Endodermal cell (in vitro differentiated cells): ENCODE results near the gene GOLGA6L10. TPM values are rescaled to one million over a fixed set of nuclear protein-coding genes. Genes with fewer than 3 reads are reported as not detected.
"Not testable (repeated sequence)": the region's sequence is repeated elsewhere in the genome, so short reads cannot be mapped to it uniquely, and the experiment has no call there.

Experiments
- DNase-seq: peaks from one replicate; pipeline ENCODE4 v3.0.0-alpha.2; 2017
- H3K27ac ChIP-seq: 2 replicates; pipeline ENCODE4 v1.5.1; 2013; ENCODE audit warnings: mild to moderate bottlenecking, low read depth, low read length, moderate library complexity
- H3K27me3 ChIP-seq: 2 replicates; pipeline ENCODE4 v1.6.1; 2013; ENCODE audit warnings: mild to moderate bottlenecking, low read length, moderate library complexity; ENCODE audit not compliant: insufficient read depth, control insufficient read depth, poor library complexity, severe bottlenecking
- H3K36me3 ChIP-seq: 2 replicates; pipeline ENCODE4 v1.7.0; 2013; ENCODE audit warnings: mild to moderate bottlenecking, low read length, moderate library complexity; ENCODE audit not compliant: control insufficient read depth, insufficient read depth
- H3K4me1 ChIP-seq: one replicate; pipeline ENCODE4 v1.7.0; 2013; ENCODE audit warnings: low read length; ENCODE audit not compliant: control insufficient read depth, insufficient read depth
- H3K4me3 ChIP-seq: 2 replicates; pipeline ENCODE4 v1.5.1; 2013; ENCODE audit warnings: mild to moderate bottlenecking, low read length, moderate library complexity
- H3K9ac ChIP-seq: 2 replicates; pipeline ENCODE4 v1.6.1; 2013; ENCODE audit warnings: mild to moderate bottlenecking, low read length, moderate library complexity; ENCODE audit not compliant: poor library complexity, severe bottlenecking; ENCODE audit errors: extremely low read depth
- H3K9me3 ChIP-seq: 2 replicates; pipeline ENCODE4 v1.6.1; 2013; ENCODE audit warnings: mild to moderate bottlenecking, low read length, moderate library complexity; ENCODE audit not compliant: control insufficient read depth
- H3K27ac Mint-ChIP-seq: 2 replicates; pipeline ENCODE4 v1.8.0; 2020; ENCODE audit warnings: mixed read lengths
- H3K27me3 Mint-ChIP-seq: 2 replicates; pipeline ENCODE4 v1.8.0; 2021; ENCODE audit warnings: mild to moderate bottlenecking, mixed read lengths; ENCODE audit not compliant: insufficient read depth
- H3K36me3 Mint-ChIP-seq: 2 replicates; pipeline ENCODE4 v1.8.0; 2020; ENCODE audit warnings: low read depth, mixed read lengths
- H3K4me1 Mint-ChIP-seq: 2 replicates; pipeline ENCODE4 v1.8.0; 2020; ENCODE audit warnings: mixed read lengths
- H3K4me3 Mint-ChIP-seq: 2 replicates; pipeline ENCODE4 v1.8.0; 2020; ENCODE audit warnings: mild to moderate bottlenecking, moderate library complexity, mixed read lengths
- H3K9me3 Mint-ChIP-seq: 2 replicates; pipeline ENCODE4 v1.8.0; 2020; ENCODE audit warnings: mild to moderate bottlenecking, mixed read lengths
- CTCF ChIP-seq: fragments of 200-600 bp; sonication (generic); conservative IDR thresholded peaks from 2 replicates; pipeline ENCODE4 v1.5.0; 2021; ENCODE audit warnings: antibody characterized with exemption, mild to moderate bottlenecking
- WGBS, 2 experiments: methylation state at CpG; one replicate each; pipeline versions ENCODE4 v1.1.5 to v1.1.7; 2013; ENCODE audit warnings: missing lambda C conversion rate in 2 of 2, mixed read lengths in 1 of 2; ENCODE audit not compliant: insufficient coverage in 1 of 2, insufficient read length in 1 of 2; 5-methylcytosine and 5-hydroxymethylcytosine counted together
- total RNA-seq, 2 donors: library from RNA; stranded (reverse); fragmentation: NEBNext Ultra II Directional in 1 of 2; extraction: Animal tissue kit (Norgen Biotek cat#: 25700) in 1 of 2; gene quantifications; 2 replicates in 1 of 2; 3 replicates in 1 of 2; pipeline ENCODE4 v1.2.1, GENCODE V29; 2021

GOLGA6L10 gene
- total RNA-seq, 2 donors from 2014 or later: 4.1 to 6.5 TPM

- no CpG with 5 or more reads among the region's 13 CpGs for WGBS, 2 experiments
- H3K9ac ChIP-seq, H3K9me3 Mint-ChIP-seq, H3K27ac ChIP-seq, H3K36me3 Mint-ChIP-seq, H3K9me3 ChIP-seq, H3K27ac Mint-ChIP-seq, H3K4me1 Mint-ChIP-seq, H3K27me3 Mint-ChIP-seq, H3K4me3 Mint-ChIP-seq, H3K27me3 ChIP-seq, H3K4me3 ChIP-seq, H3K36me3 ChIP-seq, H3K4me1 ChIP-seq: not testable (repeated sequence)
- peak; percentile 30 for DNase-seq
- TF ChIP-seq CTCF: peak; percentile 25
Measured at GRCh38 chr15:82329039-82329438, 20.2 kb downstream of the GOLGA6L10 start.

GRCh38 chr15:82327372-82327771, 21.9 kb downstream of the GOLGA6L10 start:
- H3K4me3 ChIP-seq, H3K4me1 Mint-ChIP-seq, H3K9ac ChIP-seq, H3K27ac Mint-ChIP-seq, H3K36me3 ChIP-seq, H3K27me3 Mint-ChIP-seq, H3K9me3 Mint-ChIP-seq, H3K4me1 ChIP-seq, H3K27ac ChIP-seq, H3K36me3 Mint-ChIP-seq, H3K27me3 ChIP-seq, H3K9me3 ChIP-seq, H3K4me3 Mint-ChIP-seq, DNase-seq: not testable (repeated sequence)
- WGBS, 2 experiments: 98% methylated on average over 4 of the region's 10 CpGs; no CpG with 5 or more reads in 1 of the 2 experiments

- H3K4me1 Mint-ChIP-seq, H3K9me3 ChIP-seq, H3K9ac ChIP-seq, H3K4me3 ChIP-seq, H3K36me3 Mint-ChIP-seq, H3K27me3 Mint-ChIP-seq, H3K36me3 ChIP-seq, H3K27ac Mint-ChIP-seq, H3K4me1 ChIP-seq, DNase-seq, H3K4me3 Mint-ChIP-seq, H3K9me3 Mint-ChIP-seq, H3K27ac ChIP-seq, H3K27me3 ChIP-seq: not testable (repeated sequence)
- 79 to 85% methylated on average over 6 to 13 of the region's 23 CpGs for WGBS, 2 experiments
Measured at GRCh38 chr15:82326896-82327295, 22.4 kb downstream of the GOLGA6L10 start.

- H3K36me3 Mint-ChIP-seq, H3K27ac Mint-ChIP-seq, H3K4me1 Mint-ChIP-seq, H3K9me3 Mint-ChIP-seq, H3K9ac ChIP-seq, H3K36me3 ChIP-seq, H3K27me3 ChIP-seq, H3K9me3 ChIP-seq, H3K4me3 ChIP-seq, H3K4me1 ChIP-seq, H3K27me3 Mint-ChIP-seq, DNase-seq, H3K27ac ChIP-seq, H3K4me3 Mint-ChIP-seq: not testable (repeated sequence)
- WGBS, 2 experiments: 86% methylated on average over 8 of the region's 10 CpGs; no CpG with 5 or more reads in 1 of the 2 experiments
Measured at GRCh38 chr15:82325646-82326045, 23.6 kb downstream of the GOLGA6L10 start.

GRCh38 chr15:82324831-82325230, 24.4 kb downstream of the GOLGA6L10 start:
- H3K4me3 ChIP-seq, DNase-seq, H3K9me3 ChIP-seq, H3K27ac ChIP-seq, H3K4me3 Mint-ChIP-seq, H3K9me3 Mint-ChIP-seq, H3K27me3 Mint-ChIP-seq, H3K9ac ChIP-seq, H3K36me3 ChIP-seq, H3K36me3 Mint-ChIP-seq, H3K27me3 ChIP-seq, H3K27ac Mint-ChIP-seq, H3K4me1 Mint-ChIP-seq, H3K4me1 ChIP-seq: not testable (repeated sequence)
- 91 to 100% methylated on average over 1 to 5 of the region's 6 CpGs for WGBS, 2 experiments

GRCh38 chr15:82322488-82322887, 26.8 kb downstream of the GOLGA6L10 start:
- H3K27me3 Mint-ChIP-seq, H3K4me1 ChIP-seq, DNase-seq, H3K27me3 ChIP-seq, H3K4me3 ChIP-seq, H3K36me3 ChIP-seq, H3K9ac ChIP-seq, H3K36me3 Mint-ChIP-seq, H3K27ac ChIP-seq, H3K4me1 Mint-ChIP-seq, H3K9me3 ChIP-seq, H3K4me3 Mint-ChIP-seq, H3K27ac Mint-ChIP-seq, H3K9me3 Mint-ChIP-seq: not testable (repeated sequence)
- WGBS, 2 experiments: no CpG with 5 or more reads among the region's 10 CpGs

- H3K4me3 ChIP-seq, H3K27ac Mint-ChIP-seq, H3K4me1 ChIP-seq, H3K4me3 Mint-ChIP-seq, H3K27me3 Mint-ChIP-seq, DNase-seq, H3K36me3 Mint-ChIP-seq, H3K4me1 Mint-ChIP-seq, H3K9me3 ChIP-seq, H3K36me3 ChIP-seq, H3K9me3 Mint-ChIP-seq, H3K9ac ChIP-seq, H3K27ac ChIP-seq, H3K27me3 ChIP-seq: not testable (repeated sequence)
- 71% methylated on average over 2 of the region's 6 CpGs; no CpG with 5 or more reads in 1 of the 2 experiments for WGBS, 2 experiments
Measured at GRCh38 chr15:82320861-82321260, 28.4 kb downstream of the GOLGA6L10 start.
